ENCODE data around the gene TBATA. TPM values are rescaled to one million over a fixed set of nuclear protein-coding genes. Genes with fewer than 3 reads are reported as not detected.

TBATA gene
- total RNA-seq (2022; extraction: Qiagen RNA extraction), result not detected in 5 replicates

GRCh38 chr10:70785190-70785589, at the start of gene TBATA:
TBATA (minus strand) TSS chr10:70785377; CDS start chr10:70783379, 1,998 bp downstream.

GRCh38 chr10:70815504-70816219, 30.5 kb upstream of the TBATA start, which contains the start of gene SGPL1:
SGPL1 (plus strand) TSS chr10:70815948; CDS start chr10:70816854, 906 bp downstream.

Other genes with a start within 250 kb of the TBATA start
- not detected in 5 replicates for gene PRF1, start 182.6 kb downstream of the TBATA start, total RNA-seq (2022; extraction: Qiagen RNA extraction)
- 0.05 to 0.10 TPM (median 0.09 TPM) in 5 replicates for gene ADAMTS14, start 112.9 kb downstream of the TBATA start, total RNA-seq (2022; extraction: Qiagen RNA extraction)
- gene SGPL1, start 30.6 kb upstream of the TBATA start, total RNA-seq (2022; extraction: Qiagen RNA extraction), result 25.5 to 33.9 TPM (median 28.8 TPM) in 5 replicates
- 192 to 267 TPM (median 238 TPM) in 5 replicates for gene PCBD1, start 103.2 kb upstream of the TBATA start, total RNA-seq (2022; extraction: Qiagen RNA extraction)

Data from A549 treated with CORT108297 at 1 μM for 4 hours (cell line).